Activated naive CD4-positive, alpha-beta T cell treated with anti-CD3 and anti-CD28 coated beads for 36 hours (primary cell): Measurements from ENCODE around the gene NAA15. TPM values are rescaled to one million over a fixed set of nuclear protein-coding genes. Genes with fewer than 3 reads are reported as not detected.
A peak's percentile ranks its signal among the peaks of the same experiment; 100 is the strongest.

Source experiments
- CTCF ChIA-PET: fragments of 350-600 bp; sonication (Branson Sonifier 250); formaldehyde crosslinking; loops from one replicate; lab custom pipeline; 2021; ENCODE audit warnings: antibody characterized with exemption; lab: Charles Lee
- DNase-seq: peaks from one replicate; pipeline ENCODE4 v3.0.0-alpha.2; 2020
- H3K27ac Mint-ChIP-seq: one replicate; pipeline ENCODE4 v1.8.0; 2021; ENCODE audit warnings: mild to moderate bottlenecking, mixed read lengths
- H3K27me3 Mint-ChIP-seq: one replicate; pipeline ENCODE4 v1.8.0; 2021; ENCODE audit warnings: low read depth, mixed read lengths
- H3K36me3 Mint-ChIP-seq: one replicate; pipeline ENCODE4 v1.8.0; 2021; ENCODE audit warnings: low read depth, mixed read lengths
- H3K4me1 Mint-ChIP-seq: one replicate; pipeline ENCODE4 v1.8.0; 2021; ENCODE audit warnings: low read depth, mixed read lengths
- H3K4me3 Mint-ChIP-seq: one replicate; pipeline ENCODE4 v1.8.0; 2021; ENCODE audit warnings: mild to moderate bottlenecking, moderate library complexity, mixed read lengths
- H3K9me3 Mint-ChIP-seq: one replicate; pipeline ENCODE4 v1.8.0; 2021; ENCODE audit warnings: mixed read lengths
- intact Hi-C: fragments of 100-400 bp; cut with micrococcal nuclease; formaldehyde crosslinking; loops from one replicate; pipeline ENCODE4 v1.15.1; 2023
- total RNA-seq, 2 experiments: library from RNA; stranded (reverse); gene quantifications; one replicate each; pipeline ENCODE4 v1.2.3, GENCODE V29; 2021

The NAA15 gene
- total RNA-seq, 2 experiments from 2014 or later: 91.5 to 94.0 TPM

- Mint-ChIP-seq H3K4me3 (no peak overlapping the region), H3K27ac (no peak overlapping the region), H3K36me3 (no peaks in the 10 kb centered on the region), H3K27me3 (peaks cover 37% of the 10 kb centered on the region), H3K4me1 (peaks cover 13% of the 10 kb centered on the region), H3K9me3 (no peaks in the 10 kb centered on the region)
- DNase-seq: no peak
- intact Hi-C loops: no loop called here
- CTCF ChIA-PET: interaction anchor here (1.3 to 1.6 kb wide), 3 partner anchors 21 to 175 kb away, joined by 3 to 4 read pairs (median 3); no protein-coding TSS in a partner anchor
Observed at GRCh38 chr4:139275281-139275735, 26.0 kb upstream of the NAA15 start.

DNA sequence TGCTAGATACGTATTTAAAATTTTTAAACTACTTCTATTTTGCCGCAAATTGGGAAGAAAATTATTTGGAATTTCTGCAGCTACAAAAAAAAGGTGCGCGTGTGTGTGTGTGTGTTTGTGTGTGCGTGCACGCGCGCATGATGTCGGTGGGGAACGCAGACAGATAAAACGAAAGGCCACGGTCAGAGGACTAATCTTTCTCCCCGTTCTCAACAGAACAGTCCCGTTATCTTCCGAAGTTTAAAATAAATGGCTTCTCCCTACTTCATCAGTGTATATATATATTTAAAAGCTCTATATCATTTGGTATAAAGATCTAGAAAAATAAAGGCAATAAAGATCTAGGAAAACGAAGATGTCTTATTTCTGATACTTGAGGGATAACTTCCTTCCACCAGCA lies 22.8 kb upstream of the NAA15 start:
- DNase-seq: no peak
- Mint-ChIP-seq H3K4me1 (peaks cover 13% of the 10 kb centered on the region), H3K4me3 (peak overlapping the region; percentile 65), H3K27ac (no peak overlapping the region), H3K36me3 (no peaks in the 10 kb centered on the region), H3K27me3 (peaks cover 46% of the 10 kb centered on the region), H3K9me3 (no peaks in the 10 kb centered on the region)
- intact Hi-C loops: no loop called here
- CTCF ChIA-PET: interaction anchor here (0.7 kb wide), 1 partner anchor 13 kb away, joined by 3 read pairs; no protein-coding TSS in a partner anchor

DNA sequence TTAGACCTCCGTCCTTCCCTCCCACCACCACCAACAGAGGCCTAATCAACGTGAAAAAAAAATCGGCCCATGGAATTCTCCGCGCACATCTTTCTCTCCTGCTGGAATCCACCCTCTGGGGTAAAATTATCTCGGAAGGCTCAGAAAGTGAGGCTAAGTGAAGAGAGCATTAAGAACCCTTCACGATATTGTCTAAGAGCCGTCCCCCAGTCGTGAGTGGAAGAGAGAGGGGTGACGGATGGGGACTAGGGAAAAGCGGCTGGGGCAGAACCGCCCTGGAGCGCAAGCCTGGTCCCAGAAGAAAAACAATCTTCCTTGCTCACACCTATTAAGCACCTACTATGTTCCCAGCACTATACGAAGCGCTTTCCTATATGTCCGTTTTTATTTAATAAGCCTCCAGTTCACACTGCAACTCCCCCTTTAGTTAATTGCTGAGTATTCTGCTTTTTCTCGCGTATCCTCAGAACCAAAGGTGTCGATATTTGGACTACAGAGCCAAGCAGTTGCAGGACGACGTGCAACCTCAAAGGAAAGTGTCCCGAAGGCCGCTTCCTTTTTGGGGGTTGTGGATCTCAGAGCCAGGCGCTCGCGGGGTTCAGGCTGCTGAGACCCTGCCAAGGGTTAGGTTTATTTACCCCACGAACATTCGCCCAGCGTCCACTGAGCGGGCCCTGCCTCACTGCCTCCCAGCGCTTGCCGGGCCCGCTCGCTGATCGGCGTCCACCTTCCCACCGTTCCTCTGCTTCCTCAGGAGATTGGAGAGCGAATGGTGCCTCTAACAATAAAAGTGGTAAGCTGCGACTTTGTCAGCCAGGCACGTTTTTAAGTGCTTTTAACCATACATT lies 22.2 kb upstream of the NAA15 start:
- intact Hi-C loops: no loop called here
- H3K27ac Mint-ChIP-seq: no peak overlapping the region
- peaks cover 1% of the 10 kb centered on the region for H3K36me3 Mint-ChIP-seq
- H3K4me1 Mint-ChIP-seq: peaks cover 13% of the 10 kb centered on the region
- peak; percentile 7 for DNase-seq
- H3K9me3 Mint-ChIP-seq: no peaks in the 10 kb centered on the region
- peaks cover 46% of the 10 kb centered on the region for H3K27me3 Mint-ChIP-seq
- peak overlapping the region; percentile 65 for H3K4me3 Mint-ChIP-seq
- CTCF ChIA-PET: interaction anchor here (0.6 to 0.7 kb wide), 2 partner anchors 13 to 70 kb away, joined by 3 read pairs; no protein-coding TSS in a partner anchor

DNA sequence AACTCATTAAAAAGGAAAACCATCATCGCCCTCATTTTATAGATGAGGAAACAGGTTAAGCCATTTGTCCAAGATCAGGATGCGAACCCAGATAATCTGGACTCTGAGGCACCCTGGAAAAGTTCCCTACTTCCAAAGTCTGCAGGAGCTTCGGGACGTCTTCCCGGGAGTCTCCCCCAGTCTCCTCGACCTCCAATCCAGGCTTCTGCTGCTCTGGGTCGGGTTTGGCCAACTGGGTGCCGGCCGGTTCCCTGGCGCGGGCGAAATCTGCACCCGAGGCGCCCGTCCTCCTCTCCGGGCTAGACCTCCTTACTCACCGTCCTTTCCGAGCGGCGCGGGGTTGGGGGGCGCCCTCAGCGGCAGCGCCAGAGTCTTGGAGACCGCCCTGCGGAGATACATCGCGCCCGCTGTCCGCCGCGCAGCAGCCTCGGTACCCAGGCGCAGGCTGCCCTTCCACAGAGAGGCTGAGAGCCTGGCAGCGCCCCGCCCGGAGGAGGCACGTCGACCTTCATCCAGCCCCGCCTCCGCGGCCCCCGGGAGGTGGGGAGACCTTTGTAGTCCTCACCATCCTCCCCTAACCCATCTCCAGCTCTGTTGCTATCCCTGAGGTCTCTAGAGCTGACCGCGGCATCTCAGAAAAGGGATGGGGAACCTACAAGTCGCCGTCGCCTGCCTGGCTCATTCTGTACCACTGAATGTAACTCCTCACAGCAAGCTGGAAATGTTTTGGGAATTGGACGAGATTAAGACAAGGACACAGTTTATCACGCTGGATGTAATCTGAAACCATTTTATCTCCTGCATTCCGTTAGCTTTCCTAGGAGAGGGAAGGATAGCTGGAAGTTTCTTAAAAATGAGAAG lies 21.3 kb upstream of the NAA15 start, which contains the start of gene MGARP:
MGARP (minus strand) TSS at position 466 of the 861 bp plus-strand sequence; CDS start at position 399, 67 bp downstream.
- Mint-ChIP-seq H3K4me1 (peaks cover 13% of the 10 kb centered on the region), H3K27me3 (peaks cover 45% of the 10 kb centered on the region), H3K4me3 (peak within 1 kb of the TSS; percentile 65), H3K9me3 (peaks cover 6% of the 10 kb centered on the region), H3K27ac (no peak within 1 kb of the TSS), H3K36me3 (peaks cover 7% of the 10 kb centered on the region)
- CTCF ChIA-PET: interaction anchor here (0.6 kb wide), 1 partner anchor 71 kb away, joined by 3 read pairs; no protein-coding TSS in a partner anchor
- intact Hi-C loops: loop anchor here (1.0 kb wide), 1 partner anchor 14 kb away; no protein-coding TSS in a partner anchor
- peak; percentile 22 for DNase-seq

DNA sequence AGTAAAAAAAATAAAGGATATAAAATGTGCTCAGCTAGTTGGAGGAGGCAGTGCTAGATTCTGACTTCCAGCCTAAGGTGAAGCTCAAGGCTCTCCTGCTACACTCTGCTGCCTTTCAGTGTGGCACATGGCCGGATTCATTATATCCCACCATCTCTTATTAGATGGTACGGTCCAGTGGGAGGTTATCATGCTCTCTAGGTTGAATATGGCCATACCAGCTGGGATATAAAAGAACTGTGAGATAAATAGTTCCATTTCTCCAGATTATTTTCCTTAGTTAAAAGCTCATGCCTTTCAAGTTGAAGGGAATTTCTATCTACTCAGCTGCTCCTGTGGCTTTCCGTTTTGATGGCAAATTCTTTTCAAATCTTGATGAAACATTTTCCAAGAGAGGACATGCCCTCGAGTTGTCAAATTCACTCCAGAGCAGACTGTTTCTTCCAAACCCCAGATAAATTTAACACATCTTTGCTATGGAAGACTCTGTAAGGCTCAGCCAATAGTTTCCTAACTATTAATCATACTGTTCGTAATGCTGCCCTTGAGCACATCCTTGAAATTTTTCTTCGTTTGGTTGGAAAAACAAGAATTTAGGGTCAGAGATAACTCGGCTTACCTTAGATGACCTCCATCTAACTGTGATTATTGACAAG lies 19.1 kb upstream of the NAA15 start:
- CTCF ChIA-PET: interaction anchor here (0.5 to 2.9 kb wide), 5 partner anchors 13 to 252 kb away, joined by 3 to 13 read pairs (median 3); no protein-coding TSS in a partner anchor
- Mint-ChIP-seq H3K27me3 (peaks cover 36% of the 10 kb centered on the region), H3K9me3 (peaks cover 9% of the 10 kb centered on the region), H3K36me3 (peaks cover 12% of the 10 kb centered on the region), H3K27ac (no peak overlapping the region), H3K4me3 (no peak overlapping the region), H3K4me1 (peaks cover 13% of the 10 kb centered on the region)
- DNase-seq: no peak
- intact Hi-C loops: no loop called here

- intact Hi-C loops: no loop called here
- Mint-ChIP-seq H3K27ac (no peak overlapping the region), H3K27me3 (peaks cover 33% of the 10 kb centered on the region), H3K9me3 (peaks cover 9% of the 10 kb centered on the region), H3K36me3 (peaks cover 12% of the 10 kb centered on the region), H3K4me3 (no peak overlapping the region), H3K4me1 (peaks cover 13% of the 10 kb centered on the region)
- CTCF ChIA-PET: interaction anchor here (2.9 kb wide), 1 partner anchor 13 kb away, joined by 13 read pairs; no protein-coding TSS in a partner anchor
- no peak for DNase-seq
Observed at GRCh38 chr4:139282721-139283075, 18.6 kb upstream of the NAA15 start.

DNA sequence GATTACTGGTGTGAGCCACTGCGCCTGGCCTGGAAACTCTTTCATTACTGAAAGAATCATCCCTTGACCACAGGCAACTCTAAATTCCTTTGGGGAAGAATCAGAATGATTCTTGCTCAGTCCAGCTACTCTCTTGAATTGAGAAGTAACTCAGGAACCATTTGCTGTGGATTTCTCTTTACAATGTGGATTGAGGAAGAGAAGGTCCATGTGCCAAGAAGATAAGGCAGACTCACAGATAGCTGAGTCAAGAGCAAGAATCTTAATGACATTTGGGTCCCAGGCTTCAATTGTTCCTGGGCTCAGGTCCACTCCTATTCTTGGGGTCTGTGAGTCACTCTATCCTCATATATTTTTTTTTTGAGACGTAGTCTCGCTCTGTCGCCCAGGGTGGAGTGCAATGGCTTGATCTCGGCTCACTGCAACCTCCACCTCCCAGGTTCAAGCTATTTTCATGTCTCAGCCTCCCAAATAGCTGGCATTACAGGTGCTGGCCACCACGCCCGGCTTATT lies 15.1 kb upstream of the NAA15 start:
- intact Hi-C loops: no loop called here
- Mint-ChIP-seq H3K27ac (no peak overlapping the region), H3K4me1 (no peaks in the 10 kb centered on the region), H3K27me3 (no peaks in the 10 kb centered on the region), H3K36me3 (peaks cover 16% of the 10 kb centered on the region), H3K9me3 (peaks cover 9% of the 10 kb centered on the region), H3K4me3 (no peak overlapping the region)
- CTCF ChIA-PET: interaction anchor here (0.6 to 1.9 kb wide), 5 partner anchors 9 to 245 kb away, joined by 3 to 7 read pairs (median 4); no protein-coding TSS in a partner anchor
- DNase-seq: no peak

DNA sequence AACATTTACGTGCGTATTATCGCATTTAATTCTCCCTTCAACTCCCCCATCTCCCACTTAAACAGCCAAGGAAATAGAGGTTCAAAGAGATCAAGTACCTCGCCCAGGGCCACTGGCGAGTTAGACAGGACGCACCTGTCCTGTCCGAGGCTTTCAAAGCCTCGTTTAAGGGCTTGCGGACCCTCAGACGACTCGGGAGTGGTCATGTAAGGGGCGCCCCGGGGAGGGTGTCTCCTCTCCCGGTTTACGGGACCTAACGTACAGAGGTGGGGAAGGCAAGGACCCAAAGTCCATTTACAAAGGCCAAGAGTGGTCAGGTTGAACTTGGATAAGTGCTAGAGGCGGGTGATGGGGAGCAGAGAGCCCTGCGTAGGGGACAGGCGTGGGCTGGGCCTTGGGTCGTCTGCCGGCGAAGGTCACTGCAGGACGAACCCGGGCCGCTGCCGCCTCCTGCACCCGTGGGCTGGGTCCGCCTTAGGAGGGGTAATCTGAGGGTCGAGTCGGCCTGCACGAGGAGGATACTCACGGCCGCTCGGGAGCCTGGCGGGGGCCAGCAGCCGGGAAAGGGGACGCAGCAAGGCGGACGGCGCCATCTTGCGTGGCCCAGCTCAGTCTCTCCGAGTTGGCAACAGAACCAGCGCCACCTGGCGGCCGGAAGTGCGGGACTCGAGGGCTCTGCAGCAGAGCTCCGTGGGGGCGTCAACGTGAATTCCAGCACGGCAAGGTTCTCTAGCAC lies 5.9 kb upstream of the NAA15 start:
- Mint-ChIP-seq H3K36me3 (peaks cover 18% of the 10 kb centered on the region), H3K4me3 (peak overlapping the region; percentile 90), H3K9me3 (no peaks in the 10 kb centered on the region), H3K4me1 (peaks cover 42% of the 10 kb centered on the region), H3K27me3 (no peaks in the 10 kb centered on the region), H3K27ac (peak overlapping the region; percentile 97)
- CTCF ChIA-PET: interaction anchor here (0.5 to 3.7 kb wide), 35 partner anchors 8 to 280 kb away, joined by 3 to 28 read pairs (median 4); partner anchors contain the start of gene NOCT
- DNase-seq: peak; percentile 99
- intact Hi-C loops: loop anchor here (1.0 to 5.0 kb wide), 8 partner anchors 29 to 362 kb away; no protein-coding TSS in a partner anchor

DNA sequence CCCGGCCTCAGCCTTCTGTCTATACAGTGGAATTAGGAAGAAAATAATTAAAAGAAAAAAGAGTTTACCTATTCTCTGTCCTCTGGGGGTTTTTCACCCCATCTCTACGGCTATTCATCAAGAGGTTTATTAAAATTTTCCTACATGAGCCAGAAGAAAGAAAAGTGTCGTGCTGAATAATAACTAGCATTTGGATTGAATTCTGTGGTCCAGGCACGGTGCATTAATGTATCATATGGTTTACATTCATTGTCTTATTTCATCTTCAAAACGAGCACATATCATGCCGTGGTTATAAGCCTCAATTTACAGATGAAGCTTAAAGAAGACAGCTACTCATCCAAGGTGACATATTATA lies 5.4 kb upstream of the NAA15 start:
- Mint-ChIP-seq H3K4me1 (peaks cover 45% of the 10 kb centered on the region), H3K27ac (peak overlapping the region; percentile 97), H3K36me3 (peaks cover 18% of the 10 kb centered on the region), H3K9me3 (no peaks in the 10 kb centered on the region), H3K27me3 (no peaks in the 10 kb centered on the region), H3K4me3 (peak overlapping the region; percentile 90)
- CTCF ChIA-PET: interaction anchor here (0.5 to 3.7 kb wide), 36 partner anchors 9 to 281 kb away, joined by 3 to 28 read pairs (median 4); partner anchors contain the start of gene NOCT
- intact Hi-C loops: loop anchor here (1.0 to 5.0 kb wide), 8 partner anchors 30 to 361 kb away; no protein-coding TSS in a partner anchor
- DNase-seq: no peak

- Mint-ChIP-seq H3K36me3 (peaks cover 22% of the 10 kb centered on the region), H3K4me3 (no peak overlapping the region), H3K9me3 (no peaks in the 10 kb centered on the region), H3K27me3 (no peaks in the 10 kb centered on the region), H3K27ac (no peak overlapping the region), H3K4me1 (peaks cover 45% of the 10 kb centered on the region)
- DNase-seq: no peak
- intact Hi-C loops: loop anchor here (5.0 kb wide), 1 partner anchor 360 kb away; no protein-coding TSS in a partner anchor
- CTCF ChIA-PET: interaction anchor here (0.5 to 3.7 kb wide), 13 partner anchors 8 to 266 kb away, joined by 3 to 28 read pairs (median 4); no protein-coding TSS in a partner anchor
Observed at GRCh38 chr4:139297001-139297410, 4.3 kb upstream of the NAA15 start.
